ENCODE data around the gene GOLGA1.
A peak's percentile ranks its signal among the peaks of the same experiment; 100 is the strongest.

The GOLGA1 gene

GRCh38 chr9:124881138-124881743, 59.6 kb downstream of the GOLGA1 start:
- DNase-seq = no peak

- DNase-seq = no peak
Measured at GRCh38 chr9:124880501-124880900, 60.4 kb downstream of the GOLGA1 start.

GRCh38 chr9:124879226-124879625, 61.7 kb downstream of the GOLGA1 start:
- no peak for DNase-seq

- no peak for DNase-seq
Measured at GRCh38 chr9:124878518-124878917, 62.4 kb downstream of the GOLGA1 start.

GRCh38 chr9:124878021-124878420, 62.9 kb downstream of the GOLGA1 start:
- no peak for DNase-seq

- no peak for DNase-seq
Measured at GRCh38 chr9:124877021-124877782, 63.7 kb downstream of the GOLGA1 start.

GRCh38 chr9:124875501-124875900, 65.4 kb downstream of the GOLGA1 start:
- no peak for DNase-seq

- no peak for DNase-seq
Measured at GRCh38 chr9:124873664-124874063, 67.2 kb downstream of the GOLGA1 start.

GRCh38 chr9:124871156-124871561, 69.7 kb downstream of the GOLGA1 start:
- DNase-seq = no peak

GRCh38 chr9:124870723-124871122, 70.2 kb downstream of the GOLGA1 start:
- no peak for DNase-seq

- no peak for DNase-seq
Measured at GRCh38 chr9:124869986-124870560, 70.8 kb downstream of the GOLGA1 start.

- DNase-seq = no peak
Measured at GRCh38 chr9:124869466-124869985, 71.4 kb downstream of the GOLGA1 start.

GRCh38 chr9:124868511-124869465, 72.1 kb downstream of the GOLGA1 start:
- DNase-seq = peak; percentile 23

GRCh38 chr9:124863371-124863871, 77.5 kb downstream of the GOLGA1 start:
- DNase-seq = no peak

GRCh38 chr9:124861342-124862229, 79.3 kb downstream of the GOLGA1 start, which contains the start of the genes ARPC5L and RPL35:
Gene ARPC5L (plus strand): TSS chr9:124862130. CDS start chr9:124869291, 7,161 bp downstream.
Gene RPL35 (minus strand): TSS chr9:124861957. CDS start chr9:124861912, 45 bp downstream.
- DNase-seq = peak; percentile 79

- DNase-seq = no peak
Measured at GRCh38 chr9:124860582-124861341, 80.1 kb downstream of the GOLGA1 start.

- no peak for DNase-seq
Measured at GRCh38 chr9:124859803-124860581, 80.9 kb downstream of the GOLGA1 start.

GRCh38 chr9:124858330-124859046, 82.4 kb downstream of the GOLGA1 start:
- no peak for DNase-seq

Data from NCI-H524 treated with DMSO at 0.1 percent for 48 hours (cell line).